ENCODE measurements around the gene NHEJ1.

NHEJ1 gene

DNA sequence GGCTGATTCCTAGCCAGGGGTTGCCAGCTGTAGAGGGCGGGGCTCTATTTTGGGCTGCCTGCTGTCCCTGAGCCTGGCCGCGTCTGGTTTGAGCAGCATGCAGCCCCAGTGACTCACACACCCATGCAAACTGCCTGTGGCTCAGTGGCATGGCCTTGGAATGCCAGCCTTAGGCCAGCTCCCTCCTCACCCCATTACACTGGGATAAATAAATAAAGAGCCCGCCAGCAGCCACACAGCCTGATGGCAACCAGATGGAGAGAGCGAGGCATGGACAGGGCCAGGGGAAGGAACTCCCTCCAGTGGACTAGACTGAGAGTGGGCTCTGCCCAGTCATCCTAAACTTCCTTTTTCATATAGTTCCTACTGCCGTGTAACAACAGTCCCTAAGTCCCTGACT lies 18.3 kb downstream of the NHEJ1 start:
- no peak overlapping the region for H3K9ac ChIP-seq (ENCODE audit: low read length)
- H3K9me2 ChIP-seq (ENCODE audit: low read depth, low read length): no peaks in the 10 kb centered on the region
- H3K27ac ChIP-seq (ENCODE audit: low read depth, low read length, poor library complexity, severe bottlenecking): no peak overlapping the region
- H4K20me1 ChIP-seq (ENCODE audit: insufficient read depth, low read length): no peaks in the 10 kb centered on the region
- H3K4me3 ChIP-seq (ENCODE audit: low read depth, low read length, poor library complexity, severe bottlenecking): no peak overlapping the region
- TF ChIP-seq EZH2 (IDR thresholded peaks at IDR 0.05; ENCODE audit: borderline replicate concordance, low read length): no peak
- no peak for TF ChIP-seq CTCF (IDR thresholded peaks at IDR 0.05; ENCODE audit: low read length)
- H3K36me3 ChIP-seq (ENCODE audit: insufficient read depth, low read length): peaks cover 11% of the 10 kb centered on the region
- H2AFZ ChIP-seq (ENCODE audit: low read length): no peak overlapping the region
- H3F3A ChIP-seq (ENCODE audit: insufficient read depth, low read length): no peaks in the 10 kb centered on the region
- H3K27me3 ChIP-seq (ENCODE audit: insufficient read depth, low read length): no peaks in the 10 kb centered on the region
- no peak overlapping the region for H3K4me2 ChIP-seq (ENCODE audit: low read length)
- H3K9me3 ChIP-seq (ENCODE audit: low read length): no peaks in the 10 kb centered on the region
- no peaks in the 10 kb centered on the region for H3K79me2 ChIP-seq (ENCODE audit: insufficient read depth, low read length)
- no peaks in the 10 kb centered on the region for H3K4me1 ChIP-seq (ENCODE audit: insufficient read depth, low read length, severe bottlenecking)

- Histone ChIP-seq H3K27ac (ENCODE audit: low read depth, low read length, poor library complexity, severe bottlenecking) (no peak overlapping the region), H3K4me1 (ENCODE audit: insufficient read depth, low read length, severe bottlenecking) (no peaks in the 10 kb centered on the region), H3K9ac (ENCODE audit: low read length) (no peak overlapping the region), H3K36me3 (ENCODE audit: insufficient read depth, low read length) (peaks cover 4% of the 10 kb centered on the region), H3K4me3 (ENCODE audit: low read depth, low read length, poor library complexity, severe bottlenecking) (no peak overlapping the region), H3K9me3 (ENCODE audit: low read length) (no peaks in the 10 kb centered on the region), H2AFZ (ENCODE audit: low read length) (no peak overlapping the region), H3K27me3 (ENCODE audit: insufficient read depth, low read length) (no peaks in the 10 kb centered on the region), H3K79me2 (ENCODE audit: insufficient read depth, low read length) (no peaks in the 10 kb centered on the region), H4K20me1 (ENCODE audit: insufficient read depth, low read length) (no peaks in the 10 kb centered on the region), H3K4me2 (ENCODE audit: low read length) (no peak overlapping the region), H3F3A (ENCODE audit: insufficient read depth, low read length) (no peaks in the 10 kb centered on the region), H3K9me2 (ENCODE audit: low read depth, low read length) (no peaks in the 10 kb centered on the region)
- TF ChIP-seq CTCF (IDR thresholded peaks at IDR 0.05; ENCODE audit: low read length) (no peak), EZH2 (IDR thresholded peaks at IDR 0.05; ENCODE audit: borderline replicate concordance, low read length) (no peak)
Observed at GRCh38 chr2:219140722-219141121, 19.9 kb downstream of the NHEJ1 start.

- no peak overlapping the region for H2AFZ ChIP-seq (ENCODE audit: low read length)
- no peaks in the 10 kb centered on the region for H3K27me3 ChIP-seq (ENCODE audit: insufficient read depth, low read length)
- no peak overlapping the region for H3K9ac ChIP-seq (ENCODE audit: low read length)
- no peaks in the 10 kb centered on the region for H3K9me3 ChIP-seq (ENCODE audit: low read length)
- H3K4me3 ChIP-seq (ENCODE audit: low read depth, low read length, poor library complexity, severe bottlenecking): no peak overlapping the region
- H3K4me2 ChIP-seq (ENCODE audit: low read length): no peak overlapping the region
- no peaks in the 10 kb centered on the region for H3F3A ChIP-seq (ENCODE audit: insufficient read depth, low read length)
- no peaks in the 10 kb centered on the region for H3K9me2 ChIP-seq (ENCODE audit: low read depth, low read length)
- no peaks in the 10 kb centered on the region for H3K36me3 ChIP-seq (ENCODE audit: insufficient read depth, low read length)
- no peaks in the 10 kb centered on the region for H3K4me1 ChIP-seq (ENCODE audit: insufficient read depth, low read length, severe bottlenecking)
- TF ChIP-seq EZH2 (IDR thresholded peaks at IDR 0.05; ENCODE audit: borderline replicate concordance, low read length) (no peak), CTCF (IDR thresholded peaks at IDR 0.05; ENCODE audit: low read length) (no peak)
- no peak overlapping the region for H3K27ac ChIP-seq (ENCODE audit: low read depth, low read length, poor library complexity, severe bottlenecking)
- H3K79me2 ChIP-seq (ENCODE audit: insufficient read depth, low read length): no peaks in the 10 kb centered on the region
- H4K20me1 ChIP-seq (ENCODE audit: insufficient read depth, low read length): no peaks in the 10 kb centered on the region
Observed at GRCh38 chr2:219133976-219134375, 26.6 kb downstream of the NHEJ1 start.

All from OCI-LY1 (cell line).